Heart right ventricle (tissue), 16 donors: ENCODE measurements around the gene ATP6V1G1. TPM values are rescaled to one million over a fixed set of nuclear protein-coding genes. Genes with fewer than 3 reads are reported as not detected.

Source experiments
- ATAC-seq, 8 donors: fragments of 200-7000 bp; cut with Tn5 transposase; one replicate each; pipeline ENCODE4 v1.9.1; 2020; ENCODE audit warnings: mild to moderate bottlenecking in 8 of 8, moderate library complexity in 8 of 8, moderate number of reproducible peaks in 1 of 8
- DNase-seq, 2 donors: peaks; one replicate each; pipeline ENCODE4 v3.0.0-alpha.2; 2020
- H3K27ac ChIP-seq, 10 donors: fragments of 200-600 bp; sonication (generic) in 2 of 10; one replicate each; pipeline versions ENCODE4 v1.5.0 to v1.8.0; 2020 to 2022; ENCODE audit warnings: mild to moderate bottlenecking in 3 of 10
- H3K27me3 ChIP-seq, 7 donors: fragments of 200-600 bp; one replicate each; pipeline ENCODE4 v1.8.0; 2021 to 2022; ENCODE audit warnings: mild to moderate bottlenecking in 2 of 7
- H3K36me3 ChIP-seq, 9 donors: fragments of 200-600 bp; sonication (generic) in 1 of 9; one replicate each; pipeline versions ENCODE4 v1.5.0 to v1.8.0; 2020 to 2022; ENCODE audit warnings: mild to moderate bottlenecking in 2 of 9
- H3K4me1 ChIP-seq, 9 donors: fragments of 200-600 bp; sonication (generic) in 1 of 9; one replicate each; pipeline versions ENCODE4 v1.5.0 to v1.8.0; 2020 to 2022; ENCODE audit warnings: mild to moderate bottlenecking in 4 of 9
- H3K4me3 ChIP-seq, 10 donors: fragments of 200-600 bp; sonication (generic) in 2 of 10; one replicate each; pipeline versions ENCODE4 v1.5.0 to v1.8.0; 2020 to 2022; ENCODE audit warnings: mild to moderate bottlenecking in 7 of 10, moderate library complexity in 2 of 10
- H3K9me3 ChIP-seq, 11 donors: fragments of 200-600 bp in 10 of 11; sonication (generic) in 2 of 11; one replicate each; pipeline versions ENCODE4 v1.5.0 to v1.8.0; 2013 to 2022; ENCODE audit warnings: mild to moderate bottlenecking in 2 of 11, control low read depth in 1 of 11, moderate library complexity in 1 of 11
- WGBS, 2 donors: extraction: QIAGEN DNeasy Blood & Tissue Kit; methylation state at CpG; one replicate each; pipeline ENCODE4 v1.1.7; 2013; ENCODE audit warnings: inconsistent platforms in 1 of 2; 5-methylcytosine and 5-hydroxymethylcytosine counted together
- intact Hi-C, 10 donors: fragments of 100-400 bp; cut with DNase I; formaldehyde crosslinking; loops; one replicate each; pipeline versions ENCODE4 v1.11.1 to v1.14.2; 2022
- polyA plus RNA-seq, 2 donors: library from polyadenylated mRNA; stranded (reverse); fragments of 200-250 nt; gene quantifications; one replicate each; pipeline ENCODE4 v1.2.3, GENCODE V29; 2013
- total RNA-seq, 10 donors: library from RNA; stranded (reverse); fragmentation: NEBNext Ultra II Directional in 3 of 10; extraction: Animal tissue kit (Norgen Biotek cat#: 25700) in 3 of 10; gene quantifications; one replicate each; pipeline versions ENCODE4 v1.2.1 to v1.2.4, GENCODE V29; 2021 to 2023
- TF ChIP-seq, protein P1 (sequence below), 9 donors: fragments of 200-600 bp; sonication (generic) in 2 of 9; IDR thresholded peaks; one replicate each; pipeline versions ENCODE4 v1.5.0 to v1.8.0; 2021 to 2022; ENCODE audit warnings: antibody characterized with exemption in 9 of 9, mild to moderate bottlenecking in 5 of 9, moderate library complexity in 1 of 9
- donor health status: Arrhythmogenic right ventricular cardiomyopathy.
- donor health status: ischemic (EF 13 %, LVEDD 7.1; RV severe dilation, severe dysfunction).
- donor health status: healthy with polysubstance abuse.
- donor health status: DM: no; HTN: yes; CAD: no.
- donor health status: DM: no; HTN: no; CAD: no.
- donor health status: ischemic (EF 25% LVEDD 6.9; RV normal size, moderate dysfunction).
- donor health status: ischemic (EF 25% LVEDD 5.7; RV mildly dilated, moderate dysfunction).
- donor health status: healthy.
- donor health status: DM: yes; HTN: yes; CAD: no.
- donor health status: Ischemic cardiomyopathy.
- donor health status: ischemic (EF 35%, LVEDD 5.7; RV mildly dilated, moderate dysfunction).
- donor health status: nonischemic (EF 11% LVEDD 7.7; RV severe dilation, severe dysfunction).
- donor health status: DM: yes; HTN: yes; CAD: no.
- donor health status: PGD.
- donor health status: ischemic (EF 29% LVEDD 5.4; RV normal size, mild dysfunction).
- donor health status: nonischemic (EF 23%, LVEDD 6.1; RV moderate dilation, normal function).

ATP6V1G1 gene
- total and polyA plus RNA-seq, 12 donors: 53.1 to 115 (median 64.7) TPM

DNA sequence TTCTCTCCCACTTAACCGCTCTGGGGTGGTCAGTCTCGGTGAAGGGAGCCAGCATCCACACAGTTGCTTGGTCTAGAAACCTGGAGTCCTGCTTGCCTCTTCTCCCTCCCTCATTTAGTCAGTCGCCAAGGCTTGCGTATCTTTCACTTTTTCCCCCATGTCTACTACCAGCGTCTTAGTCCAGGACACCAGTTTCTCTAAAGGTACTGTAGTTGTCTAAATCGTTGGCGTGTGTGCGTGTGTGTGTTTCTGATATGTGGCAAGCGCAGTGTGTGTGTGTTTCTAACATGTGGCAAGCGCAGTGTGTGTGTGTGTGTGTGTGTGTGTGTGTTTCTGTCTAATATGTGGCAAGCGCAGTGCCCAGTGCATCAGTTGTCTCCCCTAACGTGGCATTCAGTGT, 641 bp downstream of the ATP6V1G1 start:
- DNase-seq (no peak), ATAC-seq (peak in 1 of 8 donors; percentile 5)
- peaks cover 11 to 53% (median 46%) of the 10 kb centered on the region in 9 donors for H3K4me1 ChIP-seq
- peak overlapping the region; percentile 31 to 96 (median 84) for H3K27ac ChIP-seq
- H3K4me3 ChIP-seq: peak overlapping the region; percentile 63 to 100 (median 78)
- H3K36me3 ChIP-seq: peaks cover 0 to 11% (median 0%) of the 10 kb centered on the region in 9 donors
- 1 to 2% methylated on average over 12 of the region's 12 CpGs for WGBS, 2 donors
- H3K9me3 ChIP-seq: no peaks in the 10 kb centered on the region
- TF ChIP-seq, protein P1, sequence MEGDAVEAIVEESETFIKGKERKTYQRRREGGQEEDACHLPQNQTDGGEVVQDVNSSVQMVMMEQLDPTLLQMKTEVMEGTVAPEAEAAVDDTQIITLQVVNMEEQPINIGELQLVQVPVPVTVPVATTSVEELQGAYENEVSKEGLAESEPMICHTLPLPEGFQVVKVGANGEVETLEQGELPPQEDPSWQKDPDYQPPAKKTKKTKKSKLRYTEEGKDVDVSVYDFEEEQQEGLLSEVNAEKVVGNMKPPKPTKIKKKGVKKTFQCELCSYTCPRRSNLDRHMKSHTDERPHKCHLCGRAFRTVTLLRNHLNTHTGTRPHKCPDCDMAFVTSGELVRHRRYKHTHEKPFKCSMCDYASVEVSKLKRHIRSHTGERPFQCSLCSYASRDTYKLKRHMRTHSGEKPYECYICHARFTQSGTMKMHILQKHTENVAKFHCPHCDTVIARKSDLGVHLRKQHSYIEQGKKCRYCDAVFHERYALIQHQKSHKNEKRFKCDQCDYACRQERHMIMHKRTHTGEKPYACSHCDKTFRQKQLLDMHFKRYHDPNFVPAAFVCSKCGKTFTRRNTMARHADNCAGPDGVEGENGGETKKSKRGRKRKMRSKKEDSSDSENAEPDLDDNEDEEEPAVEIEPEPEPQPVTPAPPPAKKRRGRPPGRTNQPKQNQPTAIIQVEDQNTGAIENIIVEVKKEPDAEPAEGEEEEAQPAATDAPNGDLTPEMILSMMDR (IDR thresholded peaks at IDR 0.05): no peak
- intact Hi-C loops: loop anchor here in 3 of 10 donors (5.0 to 10.0 kb wide), 4 partner anchors 69 to 203 kb away; partner anchors contain the start of genes AKNA (in 1 of the 3) and TEX53 (in 1 of the 3)
- no peaks in the 10 kb centered on the region for H3K27me3 ChIP-seq

DNA sequence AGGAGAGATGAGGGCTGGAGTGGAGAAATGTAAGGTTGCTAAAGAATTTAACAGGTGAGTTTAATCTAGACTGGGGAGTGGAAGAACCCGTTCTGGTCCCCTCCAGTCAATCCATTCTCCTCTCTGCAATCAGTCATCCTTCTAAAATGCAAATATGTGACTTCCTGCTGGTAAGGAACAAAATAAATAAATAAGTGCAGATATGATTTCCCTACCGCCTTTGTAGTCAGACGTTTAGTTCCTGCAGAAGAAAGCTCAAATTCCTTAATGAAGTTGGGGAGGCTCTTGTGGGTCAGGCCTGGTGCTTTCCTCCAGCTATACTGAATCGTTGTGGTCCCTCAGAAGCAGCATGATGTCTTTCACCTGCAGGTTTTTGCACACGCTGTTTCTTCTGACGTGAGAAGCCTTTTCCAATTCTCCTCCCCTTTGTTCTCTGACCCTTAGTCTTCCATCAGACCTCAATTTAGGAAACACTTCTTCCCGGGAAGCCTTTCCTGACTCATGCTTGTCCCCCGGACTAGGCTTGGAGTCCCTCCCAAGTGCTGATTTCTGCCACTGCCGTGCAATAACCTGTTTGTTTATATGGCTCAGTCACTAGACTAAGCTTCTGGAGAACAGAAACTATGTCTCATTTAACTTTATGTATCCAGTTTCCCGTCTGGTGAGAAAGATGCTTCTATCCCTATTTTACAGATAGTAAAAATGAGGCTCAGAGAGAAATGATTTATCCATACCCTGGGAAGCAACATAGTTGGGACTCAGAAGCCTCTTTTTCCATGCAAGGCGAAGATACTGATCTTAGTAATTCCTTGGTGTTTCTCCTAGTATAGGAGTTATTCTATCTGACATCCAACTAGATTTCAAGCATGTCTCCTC, 1.3 kb downstream of the ATP6V1G1 start:
- ATAC-seq (no peak), DNase-seq (no peak)
- WGBS, 2 donors: 24 to 31% methylated on average over 11 of the region's 11 CpGs
- Histone ChIP-seq H3K4me3 (peak overlapping the region; percentile 63 to 100 (median 78)), H3K9me3 (no peaks in the 10 kb centered on the region), H3K27ac (peak overlapping the region in 4 of 10 donors; percentile 92 to 96 (median 94)), H3K4me1 (peaks cover 11 to 57% (median 47%) of the 10 kb centered on the region in 9 donors), H3K27me3 (no peaks in the 10 kb centered on the region), H3K36me3 (peaks cover 0 to 18% (median 6%) of the 10 kb centered on the region in 9 donors)
- intact Hi-C loops: loop anchor here in 3 of 10 donors (5.0 to 10.0 kb wide), 4 partner anchors 68 to 204 kb away; partner anchors contain the start of genes AKNA (in 1 of the 3) and TEX53 (in 1 of the 3)
- TF ChIP-seq, protein P1 (IDR thresholded peaks at IDR 0.05): no peak

DNA sequence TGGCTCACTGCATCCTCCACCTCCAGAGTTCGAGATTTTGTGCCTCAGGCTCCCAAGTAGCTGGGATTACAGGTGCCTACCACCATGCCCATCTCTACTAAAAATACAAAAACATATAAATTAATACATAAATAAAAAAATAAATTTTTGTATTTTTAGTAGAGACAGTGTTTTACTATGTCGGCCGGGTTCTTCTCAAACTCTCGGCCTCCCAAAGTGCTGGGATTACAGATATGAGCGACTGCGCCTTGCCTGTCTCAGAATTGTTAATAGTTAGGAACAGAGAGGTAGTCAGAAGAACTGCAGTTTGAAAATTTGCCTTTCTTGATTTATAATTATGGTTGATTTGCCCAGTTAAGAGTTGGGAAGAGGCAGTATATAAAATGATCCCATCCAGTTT, 2.8 kb downstream of the ATP6V1G1 start:
- intact Hi-C loops: no loop called here
- no peaks in the 10 kb centered on the region for H3K9me3 ChIP-seq
- TF ChIP-seq, protein P1 (IDR thresholded peaks at IDR 0.05): no peak
- H3K27ac ChIP-seq: peak overlapping the region in 1 of 10 donors; percentile 16
- WGBS, 2 donors: 89 to 93% methylated on average over 6 of the region's 6 CpGs
- DNase-seq (no peak), ATAC-seq (no peak)
- H3K4me3 ChIP-seq: no peak overlapping the region
- peaks cover 0 to 33% (median 18%) of the 10 kb centered on the region in 9 donors for H3K36me3 ChIP-seq
- H3K27me3 ChIP-seq: no peaks in the 10 kb centered on the region
- peaks cover 11 to 57% (median 47%) of the 10 kb centered on the region in 9 donors for H3K4me1 ChIP-seq

DNA sequence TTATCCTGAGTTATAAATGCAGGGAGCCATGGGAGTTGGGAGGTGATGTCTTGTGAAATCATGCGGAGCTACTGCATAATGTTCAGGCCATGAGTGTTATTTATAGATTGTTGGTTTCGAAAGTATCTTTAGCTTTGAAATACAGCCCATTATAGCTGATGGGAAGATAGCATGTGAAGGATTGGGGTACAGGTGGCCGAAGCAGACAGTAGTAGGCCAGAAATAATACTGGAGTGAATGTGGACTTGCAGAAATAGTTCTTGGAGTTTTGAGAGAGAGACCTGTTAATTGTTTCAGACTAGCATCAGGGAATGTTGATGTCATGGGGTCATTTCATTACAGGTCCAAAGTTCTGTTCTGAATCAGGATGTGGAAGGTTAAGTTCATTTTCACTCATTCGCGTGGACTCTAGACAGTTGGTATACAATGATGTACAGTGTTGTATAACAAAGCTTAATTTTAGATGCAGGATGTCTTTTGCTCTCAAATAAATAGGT, 3.8 kb downstream of the ATP6V1G1 start:
- ATAC-seq (no peak), DNase-seq (no peak)
- TF ChIP-seq, protein P1 (IDR thresholded peaks at IDR 0.05): no peak
- H3K4me3 ChIP-seq: peak overlapping the region in 1 of 10 donors; percentile 10
- H3K36me3 ChIP-seq: peaks cover 0 to 43% (median 26%) of the 10 kb centered on the region in 9 donors
- WGBS, 2 donors: 53 to 56% methylated on average over 5 of the region's 5 CpGs
- intact Hi-C loops: no loop called here
- H3K27me3 ChIP-seq: no peaks in the 10 kb centered on the region
- peak overlapping the region in 6 of 10 donors; percentile 6 to 81 (median 44) for H3K27ac ChIP-seq
- H3K4me1 ChIP-seq: peaks cover 11 to 57% (median 47%) of the 10 kb centered on the region in 9 donors
- no peaks in the 10 kb centered on the region for H3K9me3 ChIP-seq
